ENCODE results near the gene TBL1X. TPM values are rescaled to one million over a fixed set of nuclear protein-coding genes. Genes with fewer than 3 reads are reported as not detected.
A peak's percentile ranks its signal among the peaks of the same experiment; 100 is the strongest.

The TBL1X gene
- total RNA-seq, 1 donor, result 30.7 TPM

DNA sequence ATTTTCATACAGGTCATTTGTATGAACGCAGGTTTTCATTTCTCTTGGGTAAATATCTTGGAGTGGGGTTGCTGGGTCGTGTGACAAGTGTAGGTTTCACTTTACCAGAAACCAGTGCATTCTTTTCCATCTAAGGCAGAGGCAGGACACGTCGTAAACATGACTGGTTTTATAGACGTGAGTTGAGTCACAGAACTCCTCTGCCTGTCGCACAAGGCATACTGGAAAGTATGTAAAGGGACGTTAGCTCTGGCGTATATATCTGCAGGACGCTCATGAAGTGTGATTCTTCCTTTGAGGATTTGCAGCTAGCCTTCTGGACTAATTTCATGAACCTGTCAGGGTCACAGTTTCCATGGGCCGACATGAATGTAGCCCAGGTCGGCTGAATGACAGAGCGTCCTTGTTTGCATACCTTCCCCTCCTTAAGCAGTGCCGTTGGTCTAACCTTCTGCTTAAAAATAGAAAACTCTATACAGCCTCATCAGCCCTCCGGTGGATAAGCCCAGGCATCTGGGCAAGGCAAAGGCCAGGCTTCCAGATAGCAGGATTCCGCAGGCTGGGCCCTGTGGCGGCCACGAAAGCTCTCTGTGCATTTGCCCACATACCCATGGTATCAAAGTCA lies 194.8 kb downstream of the TBL1X start:
- DNase-seq (ENCODE audit: low read depth), result peak; percentile 66
- H3K4me3 ChIP-seq (ENCODE audit: low read depth, low read length), result no peak overlapping the region
- TF ChIP-seq, protein P1, sequence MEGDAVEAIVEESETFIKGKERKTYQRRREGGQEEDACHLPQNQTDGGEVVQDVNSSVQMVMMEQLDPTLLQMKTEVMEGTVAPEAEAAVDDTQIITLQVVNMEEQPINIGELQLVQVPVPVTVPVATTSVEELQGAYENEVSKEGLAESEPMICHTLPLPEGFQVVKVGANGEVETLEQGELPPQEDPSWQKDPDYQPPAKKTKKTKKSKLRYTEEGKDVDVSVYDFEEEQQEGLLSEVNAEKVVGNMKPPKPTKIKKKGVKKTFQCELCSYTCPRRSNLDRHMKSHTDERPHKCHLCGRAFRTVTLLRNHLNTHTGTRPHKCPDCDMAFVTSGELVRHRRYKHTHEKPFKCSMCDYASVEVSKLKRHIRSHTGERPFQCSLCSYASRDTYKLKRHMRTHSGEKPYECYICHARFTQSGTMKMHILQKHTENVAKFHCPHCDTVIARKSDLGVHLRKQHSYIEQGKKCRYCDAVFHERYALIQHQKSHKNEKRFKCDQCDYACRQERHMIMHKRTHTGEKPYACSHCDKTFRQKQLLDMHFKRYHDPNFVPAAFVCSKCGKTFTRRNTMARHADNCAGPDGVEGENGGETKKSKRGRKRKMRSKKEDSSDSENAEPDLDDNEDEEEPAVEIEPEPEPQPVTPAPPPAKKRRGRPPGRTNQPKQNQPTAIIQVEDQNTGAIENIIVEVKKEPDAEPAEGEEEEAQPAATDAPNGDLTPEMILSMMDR (IDR thresholded peaks at IDR 0.05; ENCODE audit: insufficient read depth, low read depth, low read length), result no peak

DNA sequence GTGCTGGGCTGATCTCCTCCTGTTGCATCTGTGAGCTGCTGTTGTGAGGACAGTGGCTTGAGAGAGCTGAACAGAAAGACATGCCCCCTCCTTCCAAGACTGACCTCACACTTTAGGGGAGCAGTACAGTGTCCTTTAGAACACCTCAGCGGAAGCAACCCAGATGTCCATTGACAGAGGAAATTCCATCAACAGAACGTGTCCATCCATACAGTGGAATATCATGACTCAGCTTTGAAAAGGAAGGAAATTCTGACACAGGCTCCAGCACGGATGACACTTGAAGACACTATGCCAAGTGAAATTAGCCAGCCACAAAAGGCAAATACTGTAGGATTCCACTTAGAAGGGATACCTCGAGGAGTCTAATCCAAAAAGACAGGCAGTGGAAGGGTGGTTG lies 197.3 kb downstream of the TBL1X start:
- TF ChIP-seq, protein P1 (IDR thresholded peaks at IDR 0.05; ENCODE audit: insufficient read depth, low read depth, low read length), result no peak
- no peak overlapping the region for H3K4me3 ChIP-seq (ENCODE audit: low read depth, low read length)
- peak; percentile 34 for DNase-seq (ENCODE audit: low read depth)

DNA sequence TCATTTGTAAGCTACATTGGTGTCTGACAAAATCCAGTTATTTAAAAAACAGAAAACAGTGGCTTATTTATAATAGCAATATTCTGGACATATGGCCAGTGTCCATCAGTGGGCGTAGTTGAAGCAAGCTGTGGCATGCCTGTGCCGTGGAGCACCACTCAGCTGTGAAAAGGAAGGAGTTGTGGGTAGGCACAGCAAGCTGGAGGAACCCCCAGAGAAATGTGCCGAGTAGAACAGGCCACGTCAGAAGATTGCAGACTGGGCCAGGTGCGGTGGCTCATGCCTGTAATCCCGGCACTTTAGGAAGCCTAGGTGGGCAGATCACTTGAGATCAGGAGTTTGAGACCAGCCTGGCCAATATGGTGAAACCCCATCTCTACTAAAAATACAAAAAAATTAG lies 198.4 kb downstream of the TBL1X start:
- DNase-seq (ENCODE audit: low read depth), result no peak
- no peak overlapping the region for H3K4me3 ChIP-seq (ENCODE audit: low read depth, low read length)
- TF ChIP-seq, protein P1 (IDR thresholded peaks at IDR 0.05; ENCODE audit: insufficient read depth, low read depth, low read length), result no peak

DNA sequence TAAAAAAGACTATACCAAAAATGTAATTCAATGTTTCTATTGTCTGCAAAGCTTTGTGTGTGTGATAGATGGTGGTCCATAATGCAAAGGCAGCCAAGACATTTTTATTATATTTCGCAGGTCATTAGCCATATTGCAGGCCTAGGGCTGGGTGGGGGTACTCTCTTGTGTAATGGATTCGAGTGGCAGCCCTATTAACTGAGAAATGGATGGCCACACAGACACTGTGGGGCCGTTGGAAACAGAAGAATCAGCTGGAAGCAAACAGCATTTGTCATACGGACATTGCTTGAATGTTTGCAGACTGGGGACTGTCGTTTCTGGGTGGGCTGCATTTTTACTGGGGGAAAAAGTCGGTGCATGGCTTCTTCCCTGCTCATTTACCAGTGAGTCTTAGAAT lies 199.4 kb downstream of the TBL1X start:
- H3K4me3 ChIP-seq (ENCODE audit: low read depth, low read length), result no peak overlapping the region
- no peak for DNase-seq (ENCODE audit: low read depth)
- TF ChIP-seq, protein P1 (IDR thresholded peaks at IDR 0.05; ENCODE audit: insufficient read depth, low read depth, low read length), result no peak

DNA sequence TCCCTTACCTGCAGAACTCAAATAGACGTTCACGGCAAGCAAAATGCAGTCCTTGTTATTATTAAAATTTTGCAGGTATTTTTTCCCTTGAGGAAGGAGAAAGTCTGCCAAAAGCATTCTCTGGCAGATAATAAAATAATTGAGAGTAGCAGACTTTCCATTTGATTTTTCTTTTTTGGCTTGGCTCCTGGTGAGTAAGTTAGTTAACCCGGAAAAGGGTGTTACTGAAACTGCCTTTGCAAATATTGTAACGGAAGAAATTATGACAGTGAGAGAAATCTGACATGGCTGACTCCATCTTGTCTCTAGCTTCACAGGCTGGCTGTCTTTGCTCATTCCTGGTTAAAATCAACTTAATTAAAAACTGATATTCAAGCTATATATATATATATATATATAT lies 200.3 kb downstream of the TBL1X start:
- DNase-seq (ENCODE audit: low read depth), result no peak
- no peak overlapping the region for H3K4me3 ChIP-seq (ENCODE audit: low read depth, low read length)
- TF ChIP-seq, protein P1 (IDR thresholded peaks at IDR 0.05; ENCODE audit: insufficient read depth, low read depth, low read length), result no peak

DNA sequence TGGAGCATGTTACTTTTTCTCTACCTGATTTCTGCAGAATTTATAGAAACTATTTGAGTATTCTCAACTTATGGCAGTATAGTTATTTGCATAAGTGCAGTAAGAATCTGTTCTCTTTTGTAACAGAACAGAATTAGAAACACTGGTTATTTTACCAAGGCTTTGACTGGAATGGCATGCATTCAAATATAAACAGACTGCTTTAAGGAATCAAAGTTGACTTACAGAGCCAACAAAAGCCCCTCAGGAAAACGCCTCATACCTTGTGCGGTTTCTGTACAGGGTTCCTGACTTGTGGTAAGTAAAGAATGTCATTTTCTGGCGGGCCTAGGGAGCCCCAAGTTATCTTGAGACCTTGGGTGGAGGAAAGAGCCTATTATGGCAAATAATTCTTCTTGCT lies 203.7 kb downstream of the TBL1X start:
- DNase-seq (ENCODE audit: low read depth), result no peak
- H3K4me3 ChIP-seq (ENCODE audit: low read depth, low read length), result no peak overlapping the region
- TF ChIP-seq, protein P1 (IDR thresholded peaks at IDR 0.05; ENCODE audit: insufficient read depth, low read depth, low read length), result no peak
